B cell (primary cell): ENCODE measurements around the gene DPP4. TPM values are rescaled to one million over a fixed set of nuclear protein-coding genes. Genes with fewer than 3 reads are reported as not detected.

ENCODE experiments used
- ATAC-seq: fragments of 200-7000 bp; cut with Tn5 transposase; one replicate; pipeline ENCODE4 v1.10.0; 2021; ENCODE audit warnings: low read depth, mild to moderate bottlenecking, moderate number of reproducible peaks, moderate library complexity
- CTCF ChIA-PET: fragments of 350-600 bp; sonication (Branson Sonifier 250); formaldehyde crosslinking; loops from one replicate; lab custom pipeline; 2021; ENCODE audit warnings: antibody characterized with exemption, inconsistent platforms; lab: Charles Lee
- POLR2A ChIA-PET: fragments of 350-600 bp; sonication (Branson Sonifier 250); formaldehyde crosslinking; loops from one replicate; lab custom pipeline; 2021; ENCODE audit warnings: antibody characterized with exemption; lab: Charles Lee
- DNase-seq: peaks from one replicate; pipeline ENCODE4 v3.0.0; 2013
- H2AFZ ChIP-seq: 2 replicates; pipeline ENCODE4 v1.6.1; 2012; ENCODE audit warnings: mild to moderate bottlenecking, low read depth, low read length; ENCODE audit not compliant: insufficient read depth, poor library complexity, severe bottlenecking
- H3K27ac ChIP-seq, 2 donors: 1 replicate in 1 of 2; 2 replicates in 1 of 2; pipeline ENCODE4 v1.5.1; 2012 to 2013; ENCODE audit warnings: low read length in 2 of 2, mild to moderate bottlenecking in 2 of 2, moderate library complexity in 1 of 2
- H3K27me3 ChIP-seq, 4 experiments: fragments of 200-600 bp in 1 of 4; sonication (generic) in 1 of 4; replicated peaks in 1 of 4; 1 replicate in 2 of 4; 2 replicates in 2 of 4; pipeline versions ENCODE4 v1.6.1 to v1.7.0; 2013 to 2016; ENCODE audit warnings: low read length in 3 of 4, mild to moderate bottlenecking in 2 of 4, mixed read lengths in 1 of 4, moderate library complexity in 1 of 4; ENCODE audit not compliant: insufficient read depth in 4 of 4, control insufficient read depth in 3 of 4; ENCODE audit errors: control extremely low read depth in 1 of 4
- H3K36me3 ChIP-seq, 2 experiments: replicated peaks in 1 of 2; 1 replicate in 1 of 2; 2 replicates in 1 of 2; pipeline versions ENCODE4 v1.6.1 to v1.7.1; 2013; ENCODE audit warnings: low read length in 1 of 2; ENCODE audit not compliant: insufficient read depth in 2 of 2, control insufficient read depth in 1 of 2; ENCODE audit errors: control extremely low read depth in 1 of 2, extremely low read depth in 1 of 2
- H3K4me1 ChIP-seq, 2 donors: fragments of 200-600 bp in 1 of 2; sonication (generic) in 1 of 2; 1 replicate in 1 of 2; 2 replicates in 1 of 2; pipeline versions ENCODE4 v1.5.1 to v1.6.1; 2013 to 2017; ENCODE audit warnings: low read length in 2 of 2; ENCODE audit not compliant: control insufficient read depth in 2 of 2, insufficient read depth in 2 of 2
- H3K4me2 ChIP-seq: replicated peaks from 2 replicates; pipeline ENCODE3; 2012; ENCODE audit warnings: mild to moderate bottlenecking, low read depth, low read length; ENCODE audit not compliant: poor library complexity, severe bottlenecking
- H3K4me3 ChIP-seq, 5 experiments: fragments of 200-600 bp in 1 of 5; sonication (generic) in 1 of 5; 1 replicate in 3 of 5; 2 replicates in 2 of 5; pipeline versions ENCODE4 v1.5.1 to v1.7.0; 2011 to 2016; ENCODE audit warnings: low read length in 4 of 5, mild to moderate bottlenecking in 4 of 5, low read depth in 2 of 5, control low read depth in 1 of 5, moderate library complexity in 1 of 5; ENCODE audit not compliant: insufficient read depth in 1 of 5; ENCODE audit errors: control extremely low read depth in 1 of 5, extremely low read depth in 1 of 5
- H3K79me2 ChIP-seq: fragments of 200-600 bp; sonication (generic); one replicate; pipeline ENCODE4 v1.6.0; 2016; ENCODE audit warnings: low read length; ENCODE audit not compliant: control insufficient read depth, insufficient read depth
- H3K9ac ChIP-seq: fragments of 200-600 bp; sonication (generic); 2 replicates; pipeline ENCODE4 v1.6.1; 2017; ENCODE audit warnings: mild to moderate bottlenecking, low read length, moderate library complexity
- H3K9me3 ChIP-seq, 3 donors: one replicate each; pipeline versions ENCODE4 v1.6.1 to v1.7.1; 2013; ENCODE audit warnings: low read length in 2 of 3; ENCODE audit not compliant: control insufficient read depth in 2 of 3, insufficient read depth in 1 of 3; ENCODE audit errors: control extremely low read depth in 1 of 3
- H4K20me1 ChIP-seq: 2 replicates; pipeline ENCODE4 v1.6.0; 2012; ENCODE audit warnings: mild to moderate bottlenecking, low read length; ENCODE audit not compliant: insufficient read depth, control insufficient read depth, poor library complexity, severe bottlenecking
- H3K27ac Mint-ChIP-seq: one replicate; pipeline ENCODE4 v1.8.0; 2021; ENCODE audit warnings: mixed read lengths
- H3K27me3 Mint-ChIP-seq: one replicate; pipeline ENCODE4 v1.8.0; 2021; ENCODE audit warnings: mixed read lengths
- H3K4me1 Mint-ChIP-seq: one replicate; pipeline ENCODE4 v1.8.0; 2021; ENCODE audit warnings: mixed read lengths
- H3K4me3 Mint-ChIP-seq: one replicate; pipeline ENCODE4 v1.8.0; 2021; ENCODE audit warnings: mixed read lengths
- H3K9me3 Mint-ChIP-seq: one replicate; pipeline ENCODE4 v1.8.0; 2022; ENCODE audit warnings: mixed read lengths; ENCODE audit not compliant: insufficient read depth
- CTCF ChIP-seq: fragments of 200-600 bp; IDR thresholded peaks from one replicate; pipeline ENCODE4 v1.8.0; 2022; ENCODE audit warnings: antibody characterized with exemption, mild to moderate bottlenecking
- EZH2 ChIP-seq: IDR thresholded peaks from 2 replicates; pipeline ENCODE4 v1.6.1; 2012; ENCODE audit warnings: borderline replicate concordance, low read depth, mild to moderate bottlenecking, moderate library complexity, low read length; ENCODE audit not compliant: insufficient read depth, poor library complexity, severe bottlenecking
- WGBS: methylation state at CpG from one replicate; pipeline ENCODE4 v1.1.5; 2013; ENCODE audit warnings: missing lambda C conversion rate; ENCODE audit not compliant: insufficient coverage; 5-methylcytosine and 5-hydroxymethylcytosine counted together
- intact Hi-C: fragments of 100-400 bp; cut with micrococcal nuclease; formaldehyde crosslinking; loops from one replicate; pipeline ENCODE4 v1.10.0; 2022
- polyA plus RNA-seq: library from polyadenylated mRNA; depleted of rRNA; stranded (reverse); fragments of >200 nt; gene quantifications from 2 replicates; pipeline ENCODE4 v1.2.3, GENCODE V29; 2012
- total RNA-seq, 2 donors: library from RNA; stranded (reverse); fragments of 120-200 nt in 1 of 2; gene quantifications; 1 replicate in 1 of 2; 2 replicates in 1 of 2; pipeline versions ENCODE4 v1.2.3 to v1.2.4, GENCODE V29; 2013 to 2022

The DPP4 gene
- total and polyA plus RNA-seq, 2 donors (not counting 1 experiment from before 2014, with no cell fraction given), result 0.18 to 1.2 TPM

- Histone ChIP-seq H3K27ac (peak overlapping the region in 1 of 2 donors; percentile 11), H3K4me2 (peak overlapping the region; percentile 37)
- no peaks in the 10 kb centered on the region for H3K9me3 Mint-ChIP-seq
Measured at GRCh38 chr2:162063899-162064298, 10.1 kb downstream of the DPP4 start.

GRCh38 chr2:162063281-162063680, 10.7 kb downstream of the DPP4 start:
- Histone ChIP-seq H3K36me3 (no peaks in the 10 kb centered on the region), H3K4me2 (peak overlapping the region; percentile 37), H3K4me3 (no peak overlapping the region), H3K9ac (no peak overlapping the region), H3K27ac (peak overlapping the region in 1 of 2 donors; percentile 11), H4K20me1 (no peaks in the 10 kb centered on the region), H3K27me3 (no peaks in the 10 kb centered on the region), H2AFZ (no peak overlapping the region), H3K79me2 (no peaks in the 10 kb centered on the region), H3K4me1 (peaks cover 11 to 16% of the 10 kb centered on the region in 2 donors), H3K9me3 (no peaks in the 10 kb centered on the region)
- H3K27ac Mint-ChIP-seq, result no peak overlapping the region
- ChIA-PET CTCF (interaction anchor here (0.6 kb wide), 1 partner anchor 46 kb away, joined by 3 read pairs; no protein-coding TSS in a partner anchor), POLR2A (no interaction called here)
- H3K27me3 Mint-ChIP-seq, result no peaks in the 10 kb centered on the region
- no peak overlapping the region for H3K4me3 Mint-ChIP-seq
- no CpG with 5 or more reads among the region's 2 CpGs for WGBS
- TF ChIP-seq CTCF (no peak), EZH2 (no peak)
- DNase-seq, result no peak
- H3K9me3 Mint-ChIP-seq, result no peaks in the 10 kb centered on the region
- peaks cover 28% of the 10 kb centered on the region for H3K4me1 Mint-ChIP-seq
- no peak for ATAC-seq
- intact Hi-C loops, result no loop called here

More at GRCh38 chr2:162063899-162064298, 10.1 kb downstream of the DPP4 start:
- Histone ChIP-seq H3K79me2 (no peaks in the 10 kb centered on the region), H3K4me3 (no peak overlapping the region), H3K36me3 (no peaks in the 10 kb centered on the region), H3K4me1 (peaks cover 11 to 16% of the 10 kb centered on the region in 2 donors), H2AFZ (peak overlapping the region; percentile 2), H4K20me1 (no peaks in the 10 kb centered on the region), H3K9ac (no peak overlapping the region), H3K27me3 (no peaks in the 10 kb centered on the region), H3K9me3 (no peaks in the 10 kb centered on the region)
- ATAC-seq (peak; percentile 43), DNase-seq (peak; percentile 37)
- peaks cover 26% of the 10 kb centered on the region for H3K4me1 Mint-ChIP-seq
- CTCF ChIA-PET, result no interaction called here
- intact Hi-C loops, result no loop called here
- POLR2A ChIA-PET, result no interaction called here
- no peak overlapping the region for H3K4me3 Mint-ChIP-seq
- TF ChIP-seq CTCF, result no peak
- TF ChIP-seq EZH2, result no peak
- 33% methylated on average over 2 of the region's 3 CpGs for WGBS
- H3K27me3 Mint-ChIP-seq, result no peaks in the 10 kb centered on the region
- no peak overlapping the region for H3K27ac Mint-ChIP-seq
